GM12864 (cell line): ENCODE results near the gene GPRIN2.
A peak's percentile ranks its signal among the peaks of the same experiment; 100 is the strongest.
"Not testable (repeated sequence)": the region's sequence is repeated elsewhere in the genome, so short reads cannot be mapped to it uniquely, and the experiment has no call there.

ENCODE experiments used
- DNase-seq: peaks from one replicate; pipeline ENCODE4 v3.0.0-alpha.2; 2011; ENCODE audit warnings: low read depth
- H3K4me3 ChIP-seq: 2 replicates; pipeline ENCODE4 v1.5.1; 2011; ENCODE audit warnings: mild to moderate bottlenecking, low read depth, low read length, control low read depth
- CTCF ChIP-seq: IDR thresholded peaks from 2 replicates; pipeline ENCODE4 v1.5.1; 2011; ENCODE audit warnings: low read depth, mild to moderate bottlenecking, moderate library complexity, low read length, control low read depth, inconsistent platforms; ENCODE audit errors: missing control alignments

GPRIN2 gene

GRCh38 chr10:46573884-46574283 lies 17.4 kb upstream of the GPRIN2 start:
- H3K4me3 ChIP-seq, DNase-seq: not testable (repeated sequence)

GRCh38 chr10:46573314-46573713 lies 16.9 kb upstream of the GPRIN2 start:
- not testable (repeated sequence) for H3K4me3 ChIP-seq, DNase-seq

GRCh38 chr10:46572765-46573164 lies 16.3 kb upstream of the GPRIN2 start:
- not testable (repeated sequence) for DNase-seq, H3K4me3 ChIP-seq

- DNase-seq, H3K4me3 ChIP-seq: not testable (repeated sequence)
These were observed 14.2 kb upstream of the GPRIN2 start for GRCh38 chr10:46570655-46571054.

- DNase-seq, H3K4me3 ChIP-seq: not testable (repeated sequence)
These were observed 10.7 kb upstream of the GPRIN2 start for GRCh38 chr10:46567151-46567550.

GRCh38 chr10:46565591-46566332 lies 9.3 kb upstream of the GPRIN2 start:
- DNase-seq, result peak; percentile 7
- peak; percentile 67 for TF ChIP-seq CTCF
- H3K4me3 ChIP-seq, result not testable (repeated sequence)

GRCh38 chr10:46560952-46561351 lies 4.5 kb upstream of the GPRIN2 start:
- H3K4me3 ChIP-seq, result no peak overlapping the region
- DNase-seq, result no peak
- TF ChIP-seq CTCF, result no peak

- TF ChIP-seq CTCF, result no peak
- no peak overlapping the region for H3K4me3 ChIP-seq
- no peak for DNase-seq
These were observed 3.9 kb upstream of the GPRIN2 start for GRCh38 chr10:46560381-46560780.

GRCh38 chr10:46559231-46559671 lies 2.8 kb upstream of the GPRIN2 start:
- TF ChIP-seq CTCF, result no peak
- no peak overlapping the region for H3K4me3 ChIP-seq
- no peak for DNase-seq
